CD4-positive, alpha-beta T cell treated with Interleukin-10 for 1 hour (primary cell): Measurements from ENCODE around the gene ZMYND19.
A peak's percentile ranks its signal among the peaks of the same experiment; 100 is the strongest.
"Not testable (repeated sequence)": the region's sequence is repeated elsewhere in the genome, so short reads cannot be mapped to it uniquely, and the experiment has no call there.

Experiments used
- DNase-seq: peaks from one replicate; pipeline ENCODE4 v3.0.0-alpha.2; 2020

ZMYND19 gene

GRCh38 chr9:137613738-137614523 lies 23.6 kb upstream of the ZMYND19 start:
- DNase-seq, result no peak

- no peak for DNase-seq
Measured at GRCh38 chr9:137613259-137613658, 22.9 kb upstream of the ZMYND19 start.

GRCh38 chr9:137612741-137613142 lies 22.4 kb upstream of the ZMYND19 start:
- DNase-seq, result no peak

- DNase-seq, result peak; percentile 15
Measured at GRCh38 chr9:137611623-137612609, 21.6 kb upstream of the ZMYND19 start.

GRCh38 chr9:137610944-137611343 lies 20.6 kb upstream of the ZMYND19 start:
- no peak for DNase-seq

GRCh38 chr9:137607141-137607857 lies 17.0 kb upstream of the ZMYND19 start:
- DNase-seq, result no peak

- DNase-seq, result no peak
Measured at GRCh38 chr9:137606734-137607138, 16.4 kb upstream of the ZMYND19 start.

GRCh38 chr9:137606005-137606621 lies 15.8 kb upstream of the ZMYND19 start:
- no peak for DNase-seq

GRCh38 chr9:137605121-137606004 lies 15.1 kb upstream of the ZMYND19 start, which contains the start of gene ARRDC1:
Gene ARRDC1 (plus strand): TSS chr9:137605686. CDS start chr9:137605718, 32 bp downstream.
- peak; percentile 93 for DNase-seq

- DNase-seq, result no peak
Measured at GRCh38 chr9:137604345-137605086, 14.2 kb upstream of the ZMYND19 start.

GRCh38 chr9:137603879-137604278 lies 13.6 kb upstream of the ZMYND19 start:
- DNase-seq, result no peak

- no peak for DNase-seq
Measured at GRCh38 chr9:137602661-137603060, 12.3 kb upstream of the ZMYND19 start.

GRCh38 chr9:137598943-137599342 lies 8.6 kb upstream of the ZMYND19 start:
- DNase-seq, result no peak

- DNase-seq, result not testable (repeated sequence)
Measured at GRCh38 chr9:137596577-137596976, 6.3 kb upstream of the ZMYND19 start.

- no peak for DNase-seq
Measured at GRCh38 chr9:137593176-137593575, 2.9 kb upstream of the ZMYND19 start.

- no peak for DNase-seq
Measured at GRCh38 chr9:137592767-137593166, 2.5 kb upstream of the ZMYND19 start.

GRCh38 chr9:137590123-137590468 lies 216 bp downstream of the ZMYND19 start:
- DNase-seq, result no peak

- DNase-seq, result no peak
Measured at GRCh38 chr9:137589441-137590122, 730 bp downstream of the ZMYND19 start.

GRCh38 chr9:137588891-137589290 lies 1.4 kb downstream of the ZMYND19 start:
- DNase-seq, result no peak

GRCh38 chr9:137588311-137588710 lies 2.0 kb downstream of the ZMYND19 start:
- no peak for DNase-seq
